Neutrophil (primary cell): Measurements from ENCODE around the gene VSTM4.

Source experiments
- H3K27ac ChIP-seq: fragments of 200-600 bp; sonication (generic); 2 replicates; pipeline ENCODE4 v1.5.1; 2016; ENCODE audit warnings: mild to moderate bottlenecking, moderate library complexity
- H3K27me3 ChIP-seq: fragments of 200-600 bp; sonication (generic); 2 replicates; pipeline ENCODE4 v1.6.0; 2016; ENCODE audit warnings: mild to moderate bottlenecking
- H3K36me3 ChIP-seq: fragments of 200-600 bp; sonication (generic); 2 replicates; pipeline ENCODE4 v1.5.1; 2017
- H3K4me1 ChIP-seq, 2 experiments: fragments of 200-600 bp in 1 of 2; sonication (generic) in 1 of 2; 1 replicate in 1 of 2; 2 replicates in 1 of 2; pipeline versions ENCODE4 v1.5.1 to v1.6.1; 2013 to 2016; ENCODE audit warnings: low read depth in 1 of 2, low read length in 1 of 2, mild to moderate bottlenecking in 1 of 2, moderate library complexity in 1 of 2; ENCODE audit not compliant: control insufficient read depth in 1 of 2, insufficient read depth in 1 of 2
- H3K4me3 ChIP-seq, 2 experiments: fragments of 200-600 bp in 1 of 2; sonication (generic) in 1 of 2; 1 replicate in 1 of 2; 2 replicates in 1 of 2; pipeline ENCODE4 v1.5.1; 2013 to 2016; ENCODE audit warnings: low read depth in 1 of 2, low read length in 1 of 2, mild to moderate bottlenecking in 1 of 2, moderate library complexity in 1 of 2
- H3K9me3 ChIP-seq: fragments of 200-600 bp; sonication (generic); 2 replicates; pipeline ENCODE4 v1.5.1; 2016
- TF ChIP-seq, protein P1 (sequence below): fragments of 200-600 bp; sonication (generic); IDR thresholded peaks from 2 replicates; pipeline ENCODE4 v1.5.1; 2016; ENCODE audit warnings: antibody characterized with exemption

Gene VSTM4

DNA sequence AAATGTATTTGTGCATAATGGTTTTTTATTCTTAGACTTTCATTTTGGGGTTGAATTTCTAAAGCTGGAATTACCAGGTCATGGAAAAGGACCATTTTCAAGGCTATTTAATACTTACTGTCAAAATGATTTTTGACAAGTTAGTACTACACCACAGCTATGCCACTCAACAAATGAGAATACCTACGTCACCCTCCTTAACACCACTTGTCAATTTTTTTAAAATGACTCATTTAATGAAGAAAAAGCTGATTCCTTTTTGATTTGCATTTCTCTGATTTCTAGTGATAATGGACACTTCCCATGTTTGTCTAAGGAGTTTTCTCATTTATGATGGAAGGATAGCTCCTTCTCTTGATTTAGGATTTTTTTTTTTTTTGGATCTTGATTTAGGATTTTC lies 63.3 kb downstream of the VSTM4 start:
- H3K36me3 ChIP-seq = no peaks in the 10 kb centered on the region
- H3K27me3 ChIP-seq = no peaks in the 10 kb centered on the region
- H3K9me3 ChIP-seq = no peaks in the 10 kb centered on the region
- no peaks in the 10 kb centered on the region for H3K4me1 ChIP-seq
- no peak overlapping the region for H3K4me3 ChIP-seq
- H3K27ac ChIP-seq = no peak overlapping the region
- TF ChIP-seq, protein P1, sequence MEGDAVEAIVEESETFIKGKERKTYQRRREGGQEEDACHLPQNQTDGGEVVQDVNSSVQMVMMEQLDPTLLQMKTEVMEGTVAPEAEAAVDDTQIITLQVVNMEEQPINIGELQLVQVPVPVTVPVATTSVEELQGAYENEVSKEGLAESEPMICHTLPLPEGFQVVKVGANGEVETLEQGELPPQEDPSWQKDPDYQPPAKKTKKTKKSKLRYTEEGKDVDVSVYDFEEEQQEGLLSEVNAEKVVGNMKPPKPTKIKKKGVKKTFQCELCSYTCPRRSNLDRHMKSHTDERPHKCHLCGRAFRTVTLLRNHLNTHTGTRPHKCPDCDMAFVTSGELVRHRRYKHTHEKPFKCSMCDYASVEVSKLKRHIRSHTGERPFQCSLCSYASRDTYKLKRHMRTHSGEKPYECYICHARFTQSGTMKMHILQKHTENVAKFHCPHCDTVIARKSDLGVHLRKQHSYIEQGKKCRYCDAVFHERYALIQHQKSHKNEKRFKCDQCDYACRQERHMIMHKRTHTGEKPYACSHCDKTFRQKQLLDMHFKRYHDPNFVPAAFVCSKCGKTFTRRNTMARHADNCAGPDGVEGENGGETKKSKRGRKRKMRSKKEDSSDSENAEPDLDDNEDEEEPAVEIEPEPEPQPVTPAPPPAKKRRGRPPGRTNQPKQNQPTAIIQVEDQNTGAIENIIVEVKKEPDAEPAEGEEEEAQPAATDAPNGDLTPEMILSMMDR = no peak

DNA sequence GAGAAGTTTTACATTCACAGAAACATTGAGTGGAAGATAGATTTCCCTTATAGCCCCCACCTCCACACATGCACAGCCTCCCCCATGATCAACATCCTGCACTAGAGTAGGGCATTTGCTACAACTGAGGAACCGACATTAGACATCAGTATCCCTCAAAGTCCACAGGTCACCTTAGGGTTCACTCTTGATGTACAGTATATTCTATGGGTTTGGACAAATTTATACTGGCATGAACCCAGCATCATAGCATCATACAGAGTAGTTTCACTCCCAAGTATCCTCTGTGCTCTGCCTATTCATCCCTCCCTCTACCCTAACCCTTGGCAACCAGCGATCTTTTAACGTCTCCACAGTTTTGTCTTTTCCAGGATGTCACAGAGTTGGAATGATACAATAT lies 64.4 kb downstream of the VSTM4 start:
- TF ChIP-seq, protein P1 = no peak
- Histone ChIP-seq H3K27me3 (no peaks in the 10 kb centered on the region), H3K36me3 (no peaks in the 10 kb centered on the region), H3K27ac (no peak overlapping the region), H3K4me3 (no peak overlapping the region), H3K4me1 (no peaks in the 10 kb centered on the region), H3K9me3 (no peaks in the 10 kb centered on the region)

DNA sequence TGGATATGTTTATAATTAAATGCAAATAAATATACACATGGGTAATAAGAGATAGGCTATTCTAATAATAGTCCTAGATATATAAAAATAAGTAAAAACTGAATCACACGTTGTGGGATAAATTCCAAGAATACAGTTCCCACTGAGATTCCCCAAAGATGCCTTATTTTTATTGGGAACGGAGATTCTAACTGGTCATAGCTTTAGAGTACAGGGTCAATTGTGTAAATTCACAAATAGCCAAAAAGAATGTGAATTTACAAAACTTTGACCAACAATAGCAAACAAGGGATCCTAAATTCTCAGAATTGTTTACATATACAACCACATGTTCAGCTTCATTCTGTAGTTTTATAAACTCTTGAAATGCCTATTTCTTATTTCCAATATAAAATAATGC lies 65.0 kb downstream of the VSTM4 start:
- TF ChIP-seq, protein P1 = no peak
- Histone ChIP-seq H3K9me3 (no peaks in the 10 kb centered on the region), H3K4me1 (no peaks in the 10 kb centered on the region), H3K36me3 (no peaks in the 10 kb centered on the region), H3K4me3 (no peak overlapping the region), H3K27me3 (no peaks in the 10 kb centered on the region), H3K27ac (no peak overlapping the region)

DNA sequence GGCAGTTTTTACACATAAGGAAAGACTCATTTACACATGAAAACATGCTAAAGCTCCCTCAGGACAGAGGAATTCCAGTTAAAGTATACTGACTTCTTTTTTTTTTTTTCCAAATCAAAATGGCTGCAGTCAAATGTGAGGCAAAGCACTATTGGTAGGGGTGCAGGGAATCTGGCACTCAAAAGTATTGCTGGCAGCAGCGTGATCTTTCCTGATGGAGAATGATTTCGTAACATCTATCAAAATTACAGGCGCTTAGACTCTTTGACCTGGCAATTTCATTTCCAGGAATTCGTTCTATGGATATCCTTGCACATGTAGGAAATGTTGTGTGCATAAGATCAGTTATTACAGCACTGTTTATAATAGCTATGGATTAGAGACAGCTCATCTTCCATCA lies 65.7 kb downstream of the VSTM4 start:
- H3K4me1 ChIP-seq = no peaks in the 10 kb centered on the region
- TF ChIP-seq, protein P1 = no peak
- H3K27me3 ChIP-seq = no peaks in the 10 kb centered on the region
- no peaks in the 10 kb centered on the region for H3K36me3 ChIP-seq
- H3K9me3 ChIP-seq = no peaks in the 10 kb centered on the region
- H3K27ac ChIP-seq = no peak overlapping the region
- no peak overlapping the region for H3K4me3 ChIP-seq

DNA sequence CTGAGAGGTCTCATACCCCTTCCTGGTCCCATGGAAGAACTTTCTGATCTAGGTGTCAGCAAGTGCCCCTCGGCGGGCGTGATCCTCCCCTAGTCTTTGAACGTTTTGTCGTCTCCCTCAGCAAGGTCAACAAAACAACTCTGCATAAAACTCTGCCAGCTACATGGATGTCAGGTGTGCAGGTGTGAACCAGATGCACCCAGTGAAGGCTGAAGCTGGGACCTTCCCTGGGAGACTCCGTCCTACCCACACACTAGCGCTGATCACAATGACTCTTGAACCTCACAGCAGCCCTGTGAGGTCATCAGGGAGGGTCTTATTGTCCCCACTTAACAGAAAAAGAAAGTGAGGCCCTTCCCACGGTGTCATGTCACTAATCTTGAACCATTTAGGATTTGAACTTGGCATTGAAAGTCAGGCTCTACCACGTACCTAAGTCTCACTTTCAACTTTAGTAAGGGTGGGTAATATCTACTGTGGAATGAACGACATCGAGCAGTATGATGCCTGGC lies 68.1 kb downstream of the VSTM4 start:
- Histone ChIP-seq H3K9me3 (no peaks in the 10 kb centered on the region), H3K4me1 (no peaks in the 10 kb centered on the region), H3K36me3 (no peaks in the 10 kb centered on the region), H3K4me3 (no peak overlapping the region), H3K27me3 (no peaks in the 10 kb centered on the region), H3K27ac (no peak overlapping the region)
- TF ChIP-seq, protein P1 = no peak
